ENCODE measurements around the gene TECPR2.

DNA sequence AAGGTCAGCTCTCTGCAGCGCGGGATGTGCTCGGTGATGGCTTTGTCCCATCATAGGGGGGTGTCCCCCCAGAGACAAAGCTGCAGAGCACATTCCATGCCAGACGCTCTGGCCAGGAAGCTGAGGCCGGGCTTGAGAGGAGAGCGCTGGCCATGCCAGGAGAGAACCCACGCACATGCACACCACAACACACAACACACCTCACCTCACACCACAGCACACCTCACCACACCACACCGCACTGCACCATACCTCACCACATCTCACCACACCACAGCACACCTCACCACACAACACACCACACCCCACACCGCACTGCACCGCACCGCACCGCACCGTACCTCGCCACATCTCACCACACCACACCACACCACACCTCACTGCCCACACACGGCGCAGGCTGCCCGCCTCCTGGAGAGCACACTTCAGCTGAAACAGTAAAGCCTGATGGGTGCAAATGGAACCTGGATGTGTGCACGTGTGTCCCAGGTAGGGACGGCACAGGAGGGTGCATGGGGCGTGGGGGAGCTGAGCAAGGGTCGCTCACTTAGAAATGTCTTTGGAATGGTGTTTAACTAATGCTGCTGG is 136.0 kb downstream of the TECPR2 start:
- TF ChIP-seq, protein P1, sequence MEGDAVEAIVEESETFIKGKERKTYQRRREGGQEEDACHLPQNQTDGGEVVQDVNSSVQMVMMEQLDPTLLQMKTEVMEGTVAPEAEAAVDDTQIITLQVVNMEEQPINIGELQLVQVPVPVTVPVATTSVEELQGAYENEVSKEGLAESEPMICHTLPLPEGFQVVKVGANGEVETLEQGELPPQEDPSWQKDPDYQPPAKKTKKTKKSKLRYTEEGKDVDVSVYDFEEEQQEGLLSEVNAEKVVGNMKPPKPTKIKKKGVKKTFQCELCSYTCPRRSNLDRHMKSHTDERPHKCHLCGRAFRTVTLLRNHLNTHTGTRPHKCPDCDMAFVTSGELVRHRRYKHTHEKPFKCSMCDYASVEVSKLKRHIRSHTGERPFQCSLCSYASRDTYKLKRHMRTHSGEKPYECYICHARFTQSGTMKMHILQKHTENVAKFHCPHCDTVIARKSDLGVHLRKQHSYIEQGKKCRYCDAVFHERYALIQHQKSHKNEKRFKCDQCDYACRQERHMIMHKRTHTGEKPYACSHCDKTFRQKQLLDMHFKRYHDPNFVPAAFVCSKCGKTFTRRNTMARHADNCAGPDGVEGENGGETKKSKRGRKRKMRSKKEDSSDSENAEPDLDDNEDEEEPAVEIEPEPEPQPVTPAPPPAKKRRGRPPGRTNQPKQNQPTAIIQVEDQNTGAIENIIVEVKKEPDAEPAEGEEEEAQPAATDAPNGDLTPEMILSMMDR (IDR thresholded peaks at IDR 0.05), result no peak
- no peak for TF ChIP-seq POLR2A (IDR thresholded peaks at IDR 0.05)

Measured in body of pancreas (tissue), 4 donors.